Trophoblast cell (in vitro differentiated cells and primary cell): ENCODE results near the gene FRMD4A.

Experiments used
- DNase-seq, 2 donors: peaks; one replicate each; pipeline ENCODE4 v3.0.0-alpha.2; 2016
- H2AFZ ChIP-seq: 2 replicates; pipeline ENCODE4 v1.6.1; 2013; ENCODE audit warnings: low read length, moderate library complexity, mild to moderate bottlenecking; ENCODE audit not compliant: insufficient read depth, poor library complexity
- H2AK5ac ChIP-seq: 2 replicates; pipeline ENCODE4 v1.6.1; 2013; ENCODE audit warnings: mild to moderate bottlenecking, low read length
- H2BK120ac ChIP-seq: 2 replicates; pipeline ENCODE4 v1.6.1; 2013; ENCODE audit warnings: low read length, mild to moderate bottlenecking, moderate library complexity; ENCODE audit not compliant: insufficient read depth, poor library complexity
- H2BK12ac ChIP-seq: 2 replicates; pipeline ENCODE4 v1.6.1; 2013; ENCODE audit warnings: mild to moderate bottlenecking, low read length, moderate library complexity
- H2BK5ac ChIP-seq: 2 replicates; pipeline ENCODE4 v1.6.1; 2013; ENCODE audit warnings: low read length, low read depth, moderate library complexity, mild to moderate bottlenecking; ENCODE audit not compliant: poor library complexity
- H3K14ac ChIP-seq: 2 replicates; pipeline ENCODE4 v1.6.1; 2013; ENCODE audit warnings: mild to moderate bottlenecking, low read length
- H3K18ac ChIP-seq: 2 replicates; pipeline ENCODE4 v1.6.1; 2013; ENCODE audit warnings: mild to moderate bottlenecking, low read length
- H3K23ac ChIP-seq: 2 replicates; pipeline ENCODE4 v1.6.1; 2013; ENCODE audit warnings: low read length
- H3K27ac ChIP-seq: 2 replicates; pipeline ENCODE4 v1.5.1; 2013; ENCODE audit warnings: low read depth, mild to moderate bottlenecking, inconsistent platforms, low read length, moderate library complexity
- H3K27me3 ChIP-seq: 2 replicates; pipeline ENCODE4 v1.6.1; 2013; ENCODE audit warnings: inconsistent platforms, mild to moderate bottlenecking, low read length, moderate library complexity; ENCODE audit not compliant: insufficient read depth
- H3K36me3 ChIP-seq, 2 experiments: 1 replicate in 1 of 2; 2 replicates in 1 of 2; pipeline ENCODE4 v1.6.1; 2013; ENCODE audit warnings: low read length in 2 of 2, mild to moderate bottlenecking in 2 of 2, moderate library complexity in 1 of 2; ENCODE audit not compliant: insufficient read depth in 2 of 2, control insufficient read depth in 1 of 2
- H3K4ac ChIP-seq: 2 replicates; pipeline ENCODE4 v1.6.1; 2013; ENCODE audit warnings: low read depth, mild to moderate bottlenecking, low read length, moderate library complexity
- H3K4me1 ChIP-seq, 2 experiments: 1 replicate in 1 of 2; 2 replicates in 1 of 2; pipeline ENCODE4 v1.6.1; 2013; ENCODE audit warnings: low read length in 2 of 2, mild to moderate bottlenecking in 2 of 2, moderate library complexity in 1 of 2; ENCODE audit not compliant: insufficient read depth in 2 of 2, control insufficient read depth in 1 of 2
- H3K4me2 ChIP-seq: 2 replicates; pipeline ENCODE4 v1.6.1; 2013; ENCODE audit warnings: inconsistent platforms, mild to moderate bottlenecking, low read length, moderate library complexity
- H3K4me3 ChIP-seq: 2 replicates; pipeline ENCODE4 v1.5.1; 2013; ENCODE audit warnings: mild to moderate bottlenecking, low read depth, low read length, inconsistent platforms
- H3K79me1 ChIP-seq: one replicate; pipeline ENCODE4 v1.6.1; 2013; ENCODE audit warnings: low read length
- H3K79me2 ChIP-seq: 2 replicates; pipeline ENCODE4 v1.6.1; 2013; ENCODE audit warnings: low read length, mild to moderate bottlenecking; ENCODE audit not compliant: control insufficient read depth, insufficient read depth, poor library complexity
- H3K9ac ChIP-seq: 2 replicates; pipeline ENCODE4 v1.6.1; 2013; ENCODE audit warnings: mild to moderate bottlenecking, low read length
- H3K9me3 ChIP-seq: 2 replicates; pipeline ENCODE4 v1.6.1; 2013; ENCODE audit warnings: low read depth, mild to moderate bottlenecking, control low read depth, inconsistent platforms, low read length; ENCODE audit not compliant: insufficient read depth
- H4K12ac ChIP-seq: 2 replicates; pipeline ENCODE4 v1.6.1; 2013; ENCODE audit warnings: low read depth, mild to moderate bottlenecking, low read length, moderate library complexity
- H4K8ac ChIP-seq: 2 replicates; pipeline ENCODE4 v1.6.1; 2013; ENCODE audit warnings: low read depth, mild to moderate bottlenecking, low read length, moderate library complexity
- H4K91ac ChIP-seq: one replicate; pipeline ENCODE4 v1.6.1; 2013; ENCODE audit warnings: low read depth, mild to moderate bottlenecking, low read length, moderate library complexity
- WGBS: extraction: QIAGEN DNeasy Blood & Tissue Kit; methylation state at CpG from one replicate; pipeline ENCODE4 v1.1.7; 2013; ENCODE audit warnings: missing lambda C conversion rate; ENCODE audit not compliant: insufficient read length, insufficient coverage; ENCODE audit errors: extremely low coverage; 5-methylcytosine and 5-hydroxymethylcytosine counted together

Gene FRMD4A

GRCh38 chr10:13686331-13686752 lies 644.4 kb downstream of the FRMD4A start:
- H4K91ac ChIP-seq: no peak overlapping the region
- no CpG with 5 or more reads among the region's 5 CpGs for WGBS
- H2AFZ ChIP-seq: no peak overlapping the region
- H3K9me3 ChIP-seq: no peaks in the 10 kb centered on the region
- H2AK5ac ChIP-seq: no peak overlapping the region
- no peaks in the 10 kb centered on the region for H3K79me1 ChIP-seq
- no peak overlapping the region for H2BK120ac ChIP-seq
- H3K27ac ChIP-seq: peak overlapping the region; percentile 7
- no peak overlapping the region for H3K4ac ChIP-seq
- H4K12ac ChIP-seq: no peak overlapping the region
- no peak overlapping the region for H2BK5ac ChIP-seq
- H3K36me3 ChIP-seq: peaks cover 36 to 42% of the 10 kb centered on the region in 2 experiments
- H3K4me1 ChIP-seq: no peaks in the 10 kb centered on the region
- H3K79me2 ChIP-seq: no peaks in the 10 kb centered on the region
- no peak overlapping the region for H3K4me2 ChIP-seq
- H3K18ac ChIP-seq: no peak overlapping the region
- H4K8ac ChIP-seq: no peak overlapping the region
- H2BK12ac ChIP-seq: no peak overlapping the region
- no peaks in the 10 kb centered on the region for H3K27me3 ChIP-seq
- no peak overlapping the region for H3K23ac ChIP-seq
- no peak overlapping the region for H3K4me3 ChIP-seq
- no peak overlapping the region for H3K14ac ChIP-seq
- peak in 1 of 2 donors; percentile 21 for DNase-seq
- no peak overlapping the region for H3K9ac ChIP-seq

- no peak overlapping the region for H2AK5ac ChIP-seq
- DNase-seq: no peak
- no peak overlapping the region for H2BK12ac ChIP-seq
- H2BK5ac ChIP-seq: no peak overlapping the region
- no peaks in the 10 kb centered on the region for H3K27me3 ChIP-seq
- H3K79me2 ChIP-seq: no peaks in the 10 kb centered on the region
- H4K8ac ChIP-seq: no peak overlapping the region
- peak overlapping the region; percentile 7 for H3K27ac ChIP-seq
- H2AFZ ChIP-seq: no peak overlapping the region
- no peaks in the 10 kb centered on the region for H3K4me1 ChIP-seq
- no peak overlapping the region for H4K12ac ChIP-seq
- no peak overlapping the region for H3K4ac ChIP-seq
- peaks cover 32 to 38% of the 10 kb centered on the region in 2 experiments for H3K36me3 ChIP-seq
- H3K4me2 ChIP-seq: no peak overlapping the region
- no peak overlapping the region for H3K14ac ChIP-seq
- H4K91ac ChIP-seq: no peak overlapping the region
- H3K79me1 ChIP-seq: no peaks in the 10 kb centered on the region
- no peaks in the 10 kb centered on the region for H3K9me3 ChIP-seq
- H3K9ac ChIP-seq: no peak overlapping the region
- no CpG with 5 or more reads among the region's 5 CpGs for WGBS
- no peak overlapping the region for H3K18ac ChIP-seq
- H3K4me3 ChIP-seq: no peak overlapping the region
- no peak overlapping the region for H3K23ac ChIP-seq
- no peak overlapping the region for H2BK120ac ChIP-seq
Observed at GRCh38 chr10:13685885-13686284, 644.8 kb downstream of the FRMD4A start.

GRCh38 chr10:13684806-13685482 lies 645.8 kb downstream of the FRMD4A start:
- Histone ChIP-seq H3K4me2 (no peak overlapping the region), H2BK120ac (no peak overlapping the region), H3K18ac (no peak overlapping the region), H3K36me3 (peaks cover 23 to 31% of the 10 kb centered on the region in 2 experiments), H2BK5ac (no peak overlapping the region), H3K4me1 (no peaks in the 10 kb centered on the region), H4K91ac (no peak overlapping the region), H2AK5ac (no peak overlapping the region), H3K27ac (no peak overlapping the region), H3K23ac (no peak overlapping the region), H3K9ac (no peak overlapping the region), H3K4me3 (no peak overlapping the region), H3K9me3 (no peaks in the 10 kb centered on the region), H3K79me2 (no peaks in the 10 kb centered on the region), H3K4ac (no peak overlapping the region), H4K12ac (no peak overlapping the region), H2AFZ (no peak overlapping the region), H2BK12ac (no peak overlapping the region), H3K27me3 (no peaks in the 10 kb centered on the region), H3K14ac (no peak overlapping the region), H3K79me1 (no peaks in the 10 kb centered on the region), H4K8ac (no peak overlapping the region)
- no peak for DNase-seq
- WGBS: no CpG with 5 or more reads among the region's 6 CpGs

GRCh38 chr10:13684252-13684791 lies 646.4 kb downstream of the FRMD4A start:
- DNase-seq: no peak
- no peak overlapping the region for H2BK120ac ChIP-seq
- no peaks in the 10 kb centered on the region for H3K79me1 ChIP-seq
- H3K4me1 ChIP-seq: no peaks in the 10 kb centered on the region
- no peak overlapping the region for H3K18ac ChIP-seq
- H3K4me2 ChIP-seq: no peak overlapping the region
- no CpG with 5 or more reads among the region's 17 CpGs for WGBS
- H3K14ac ChIP-seq: no peak overlapping the region
- peaks cover 27 to 29% of the 10 kb centered on the region in 2 experiments for H3K36me3 ChIP-seq
- no peak overlapping the region for H3K9ac ChIP-seq
- H4K91ac ChIP-seq: no peak overlapping the region
- no peaks in the 10 kb centered on the region for H3K79me2 ChIP-seq
- H3K27ac ChIP-seq: no peak overlapping the region
- H2AK5ac ChIP-seq: no peak overlapping the region
- H4K12ac ChIP-seq: no peak overlapping the region
- no peak overlapping the region for H2BK12ac ChIP-seq
- no peak overlapping the region for H2AFZ ChIP-seq
- H3K4me3 ChIP-seq: no peak overlapping the region
- H3K23ac ChIP-seq: no peak overlapping the region
- no peak overlapping the region for H3K4ac ChIP-seq
- no peak overlapping the region for H2BK5ac ChIP-seq
- no peaks in the 10 kb centered on the region for H3K9me3 ChIP-seq
- H4K8ac ChIP-seq: no peak overlapping the region
- H3K27me3 ChIP-seq: no peaks in the 10 kb centered on the region
